OCI-LY1 (cell line): ENCODE data around the gene SMIM11.

ENCODE experiments used
- CTCF ChIP-seq: fragments of 200-600 bp; sonication (generic), shearing (Covaris generic); IDR thresholded peaks from 2 replicates; pipeline ENCODE4 v1.5.1; 2017; ENCODE audit warnings: mild to moderate bottlenecking, antibody characterized with exemption, low read length, moderate library complexity, mixed read lengths
- EZH2 ChIP-seq: fragments of 200-600 bp; sonication (generic), shearing (Covaris generic); IDR thresholded peaks from 2 replicates; pipeline ENCODE4 v1.8.0; 2017; ENCODE audit warnings: borderline replicate concordance, mixed run types, mild to moderate bottlenecking, antibody characterized with exemption, low read length, moderate library complexity, mixed read lengths

- TF ChIP-seq CTCF (no peak), EZH2 (no peak)
Observed at GRCh38 chr21:34362136-34362444, 13.2 kb upstream of the SMIM11 start.
